GM20000 (cell line): ENCODE data around the gene FEV.

Experiments used
- DNase-seq: peaks from one replicate; pipeline ENCODE4 v3.0.0; 2012; ENCODE audit warnings: low spot score
- CTCF ChIP-seq: IDR thresholded peaks from 2 replicates; pipeline ENCODE4 v1.5.1; 2012; ENCODE audit warnings: mild to moderate bottlenecking, control low read depth; ENCODE audit errors: extremely low read depth, missing control alignments

Gene FEV

GRCh38 chr2:218985325-218986091 is 524 bp upstream of the FEV start:
- DNase-seq, result peak; percentile 16
- no peak for TF ChIP-seq CTCF

- no peak for TF ChIP-seq CTCF
- peak; percentile 58 for DNase-seq
Observed at GRCh38 chr2:218984239-218985020, 554 bp downstream of the FEV start.

GRCh38 chr2:218983934-218984238 is 1.1 kb downstream of the FEV start:
- DNase-seq, result peak; percentile 25
- TF ChIP-seq CTCF, result no peak

GRCh38 chr2:218983263-218983933 is 1.6 kb downstream of the FEV start:
- DNase-seq, result peak; percentile 33

GRCh38 chr2:218982586-218983262 is 2.3 kb downstream of the FEV start:
- peak; percentile 28 for DNase-seq
- no peak for TF ChIP-seq CTCF

More at GRCh38 chr2:218983263-218983933, 1.6 kb downstream of the FEV start:
- no peak for TF ChIP-seq CTCF

- no peak for TF ChIP-seq CTCF
- DNase-seq, result peak; percentile 29
Observed at GRCh38 chr2:218981881-218982585, 3.0 kb downstream of the FEV start.
